GM12878 (cell line): ENCODE data around the gene CASTOR1. TPM values are rescaled to one million over a fixed set of nuclear protein-coding genes. Genes with fewer than 3 reads are reported as not detected.

Experiments used
- ATF2 ChIP-seq: IDR thresholded peaks from 2 replicates; pipeline ENCODE4 v1.6.1; 2012; ENCODE audit warnings: low read length, inconsistent platforms
- CHD1 ChIP-seq: IDR thresholded peaks from 2 replicates; pipeline ENCODE4 v1.6.1; 2012; ENCODE audit warnings: low read depth, low read length, improper control_type of control experiment
- ETV6 ChIP-seq, 2 experiments: fragments of 450-650 bp in 1 of 2; IDR thresholded peaks in 1 of 2; conservative IDR thresholded peaks in 1 of 2; 2 replicates each; pipeline ENCODE4 v1.6.1; 2014; ENCODE audit warnings: antibody characterized with exemption in 1 of 2, borderline replicate concordance in 1 of 2, low read depth in 1 of 2, mild to moderate bottlenecking in 1 of 2, moderate library complexity in 1 of 2
- EZH2 ChIP-seq: IDR thresholded peaks from 2 replicates; pipeline ENCODE4 v1.6.1; 2012; ENCODE audit warnings: low read depth, mild to moderate bottlenecking, control low read depth, inconsistent platforms, low read length, borderline replicate concordance; ENCODE audit not compliant: control insufficient read depth
- FOXK2 ChIP-seq: fragments of 450-650 bp; IDR thresholded peaks from 2 replicates; pipeline ENCODE4 v1.6.1; 2017; ENCODE audit warnings: mild to moderate bottlenecking, moderate library complexity
- HDGF ChIP-seq: fragments of 450-650 bp; IDR thresholded peaks from 2 replicates; pipeline ENCODE4 v1.6.1; 2016; ENCODE audit warnings: antibody characterized with exemption
- MEF2B ChIP-seq: fragments of 450-650 bp; IDR thresholded peaks from 2 replicates; pipeline ENCODE4 v1.6.1; 2018; ENCODE audit warnings: mild to moderate bottlenecking, moderate library complexity; ENCODE audit not compliant: partially characterized antibody, poor library complexity, severe bottlenecking
- MYB ChIP-seq: fragments of 150-350 bp; IDR thresholded peaks from 2 replicates; pipeline ENCODE4 v1.6.1; 2014; ENCODE audit warnings: mild to moderate bottlenecking, low read depth, low read length, borderline replicate concordance
- NBN ChIP-seq: fragments of 450-650 bp; IDR thresholded peaks from 2 replicates; pipeline ENCODE4 v1.6.1; 2016
- NFYB ChIP-seq: IDR thresholded peaks from 2 replicates; pipeline ENCODE4 v1.6.1; 2011; ENCODE audit warnings: low read depth, mild to moderate bottlenecking, low read length, improper control_type of control experiment, moderate library complexity; ENCODE audit not compliant: insufficient read depth
- NKRF ChIP-seq: fragments of 450-650 bp; conservative IDR thresholded peaks from 2 replicates; pipeline ENCODE4 v1.6.1; 2017; ENCODE audit warnings: mild to moderate bottlenecking, moderate library complexity
- PAX5 ChIP-seq: IDR thresholded peaks from 2 replicates; pipeline ENCODE4 v1.6.1; 2011; ENCODE audit warnings: low read depth, low read length, borderline replicate concordance
- PBX3 ChIP-seq: IDR thresholded peaks from 2 replicates; pipeline ENCODE4 v1.6.1; 2011; ENCODE audit warnings: mild to moderate bottlenecking, low read depth, low read length, moderate library complexity; ENCODE audit not compliant: insufficient replicate concordance
- POLR2A ChIP-seq: IDR thresholded peaks from 2 replicates; pipeline ENCODE4 v1.6.1; 2011; ENCODE audit warnings: low read depth, mild to moderate bottlenecking, low read length
- RAD21 ChIP-seq: IDR thresholded peaks from 2 replicates; pipeline ENCODE4 v1.6.1; 2011; ENCODE audit warnings: mild to moderate bottlenecking, low read depth, low read length, moderate library complexity; ENCODE audit not compliant: insufficient read depth
- RAD51 ChIP-seq: fragments of 450-650 bp; IDR thresholded peaks from 2 replicates; pipeline ENCODE4 v1.6.1; 2016; ENCODE audit warnings: moderate library complexity, mild to moderate bottlenecking, inconsistent platforms
- RCOR1 ChIP-seq: conservative IDR thresholded peaks from 2 replicates; pipeline ENCODE4 v1.6.1; 2012; ENCODE audit warnings: low read depth, low read length, improper control_type of control experiment
- SREBF2 ChIP-seq: IDR thresholded peaks from 2 replicates; pipeline ENCODE4 v1.6.1; 2012; ENCODE audit warnings: mild to moderate bottlenecking, low read length
- SRF ChIP-seq, 2 experiments: IDR thresholded peaks; 2 replicates each; pipeline ENCODE4 v1.6.1; 2011; ENCODE audit warnings: low read depth in 2 of 2, low read length in 2 of 2, mild to moderate bottlenecking in 1 of 2, moderate library complexity in 1 of 2
- SUPT20H ChIP-seq: IDR thresholded peaks from 2 replicates; pipeline ENCODE4 v1.6.1; 2011; ENCODE audit warnings: low read depth, mild to moderate bottlenecking, low read length, moderate library complexity, borderline replicate concordance; ENCODE audit not compliant: control insufficient read depth
- SUZ12 ChIP-seq: fragments of 200-600 bp; sonication (generic); IDR thresholded peaks from one replicate; pipeline ENCODE4 v1.6.1; 2018; ENCODE audit warnings: antibody characterized with exemption, mild to moderate bottlenecking; ENCODE audit not compliant: unreplicated experiment
- TAF1 ChIP-seq: IDR thresholded peaks from 2 replicates; pipeline ENCODE4 v1.6.1; 2011; ENCODE audit warnings: mild to moderate bottlenecking, low read depth, low read length, borderline replicate concordance
- TCF3 ChIP-seq: IDR thresholded peaks from 2 replicates; pipeline ENCODE4 v1.6.1; 2012; ENCODE audit warnings: low read depth, mild to moderate bottlenecking, low read length, borderline replicate concordance; ENCODE audit not compliant: insufficient read depth
- TCF7 ChIP-seq: IDR thresholded peaks from 2 replicates; pipeline ENCODE4 v1.6.1; 2014; ENCODE audit warnings: antibody characterized with exemption, borderline replicate concordance
- YBX1 ChIP-seq: fragments of 450-650 bp; IDR thresholded peaks from 2 replicates; pipeline ENCODE4 v1.6.1; 2016; ENCODE audit warnings: antibody characterized with exemption
- ZNF207 ChIP-seq: fragments of 450-650 bp; IDR thresholded peaks from 2 replicates; pipeline ENCODE4 v1.6.1; 2014; ENCODE audit warnings: antibody characterized with exemption, mild to moderate bottlenecking, borderline replicate concordance
- ZNF274 ChIP-seq: IDR thresholded peaks from one replicate; pipeline ENCODE4 v1.8.0; 2011; ENCODE audit not compliant: insufficient read length, insufficient read depth
- ZNF622 ChIP-seq: fragments of 450-650 bp; IDR thresholded peaks from 2 replicates; pipeline ENCODE4 v1.6.1; 2017; ENCODE audit warnings: mild to moderate bottlenecking, inconsistent platforms
- polyA plus RNA-seq, 11 experiments: library from polyadenylated mRNA; depleted of rRNA in 4 of 11; unstranded in 6 of 11; stranded (reverse) in 5 of 11; fragments of >200 nt; fragmentation: Nextera tagmentation in 4 of 11; fragmentation: Illumina TruSeq in 1 of 11; extraction: Ambion mirVana in 4 of 11; extraction: Trizol in 1 of 11; gene quantifications; 1 replicate in 1 of 11; 2 replicates in 10 of 11; pipeline versions ENCODE4 v1.2.1 to v1.2.3, GENCODE V29; 2011 to 2016; ENCODE audit warnings: inconsistent platforms in 2 of 11, missing spikeins in 2 of 11, low read depth in 1 of 11
- total RNA-seq, 4 experiments: library from RNA; depleted of rRNA in 3 of 4; stranded (reverse); fragments of >200 nt in 3 of 4; fragmentation: Illumina TruSeq in 1 of 4; extraction: Trizol in 1 of 4; gene quantifications; 2 replicates each; pipeline versions ENCODE4 v1.2.1 to v1.2.3, GENCODE V29; 2013 to 2021

Gene CASTOR1
- total and polyA plus RNA-seq, 10 of the 15 experiments (the other 5 are each of a cell fraction or from before 2014, with no cell fraction given): 0.31 to 9.1 (median 3.3) TPM

- TF ChIP-seq SREBF2 (no peak), ETV6 (conservative IDR thresholded peaks at IDR 0.05 in 1 of 2, IDR thresholded peaks at IDR 0.05 in 1 of 2; ENCODE audit: borderline replicate concordance in 1 of 2, low read depth in 1 of 2) (no peak), MYB (no peak), ZNF274 (no peak), ZNF622 (no peak), NBN (0 out of 2 replicates have a peak, but pooled peaks have one; percentile 41), NKRF (0 out of 2 replicates have a peak, but pooled peaks have one; percentile 38), SUPT20H (no peak), FOXK2 (no peak), PAX5 (no peak; the same call in 1 of the 2 replicates), RAD21 (no peak), MEF2B (peak; percentile 22), CHD1 (no peak), SRF (IDR thresholded peaks at IDR 0.05; ENCODE audit: low read depth in 2 of 2, low read length in 2 of 2) (no peak), YBX1 (no peak), TAF1 (0 out of 2 replicates have a peak, but pooled peaks have one; percentile 14), SUZ12 (no peak), NFYB (peak; percentile 66; the same call in 1 of the 2 replicates), EZH2 (no peak), PBX3 (no peak), ZNF207 (no peak; the same call in 1 of the 2 replicates), TCF7 (no peak), RAD51 (peak; percentile 62; the same call in 1 of the 2 replicates), ATF2 (no peak; the same call in 1 of the 2 replicates), TCF3 (0 out of 2 replicates have a peak, but pooled peaks have one; percentile 27), POLR2A (peak; percentile 84), RCOR1 (no peak), HDGF (no peak)
Observed at GRCh38 chr22:30265823-30266444, 23.4 kb downstream of the CASTOR1 start (continued).
